ENCODE data around the gene BIN1. TPM values are rescaled to one million over a fixed set of nuclear protein-coding genes. Genes with fewer than 3 reads are reported as not detected.
"Not testable (repeated sequence)": the region's sequence is repeated elsewhere in the genome, so short reads cannot be mapped to it uniquely, and the experiment has no call there.

The BIN1 gene
- polyA plus RNA-seq, 1 donor: 988 TPM

- DNase-seq (ENCODE audit: low read depth): no peak
Observed at GRCh38 chr2:127047716-127048617, 59.0 kb downstream of the BIN1 start.

DNA sequence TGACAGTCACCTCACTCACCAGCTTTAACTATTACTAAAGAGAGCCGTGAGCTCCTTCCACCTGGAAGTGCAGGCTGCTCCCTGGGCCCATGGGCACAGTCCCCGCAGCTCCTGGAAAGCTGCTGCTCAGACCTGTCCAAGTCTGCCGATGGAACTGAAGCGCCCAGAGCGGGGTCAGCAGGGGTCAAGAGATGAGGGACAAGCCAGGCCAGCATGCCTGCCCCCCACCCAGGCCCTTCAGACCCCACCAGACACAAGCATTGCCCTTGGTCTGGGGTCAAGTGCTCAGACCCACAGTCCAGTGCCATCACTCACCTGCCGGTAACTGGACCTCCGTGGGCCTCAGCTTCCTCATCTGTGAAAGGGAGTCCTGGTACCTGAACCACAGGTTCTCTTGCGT lies 59.9 kb downstream of the BIN1 start:
- DNase-seq (ENCODE audit: low read depth): no peak

DNA sequence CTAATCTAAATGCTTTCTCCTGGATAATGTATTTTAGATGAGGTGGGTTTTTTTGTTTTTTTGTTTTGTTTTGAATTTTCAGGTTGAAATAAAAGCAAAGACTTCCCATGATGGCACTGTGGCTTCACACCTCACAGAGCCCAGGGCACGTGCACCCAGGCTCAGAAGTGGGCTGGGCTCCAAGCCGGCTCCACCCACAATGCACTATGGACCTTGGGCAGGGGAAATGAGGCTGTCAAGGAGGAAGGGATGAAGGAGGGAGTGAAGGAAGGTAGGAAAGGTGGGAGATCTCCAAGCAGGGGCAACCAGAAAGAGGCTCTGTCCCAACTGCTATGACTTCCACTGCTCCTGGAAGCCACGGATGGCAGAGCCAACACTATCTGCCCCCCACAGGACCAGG lies 60.4 kb downstream of the BIN1 start:
- DNase-seq (ENCODE audit: low read depth): no peak

GRCh38 chr2:127045792-127046501 lies 61.0 kb downstream of the BIN1 start:
- DNase-seq (ENCODE audit: low read depth): no peak

GRCh38 chr2:127044977-127045661 lies 61.8 kb downstream of the BIN1 start:
- DNase-seq (ENCODE audit: low read depth): no peak

GRCh38 chr2:127044165-127044718 lies 62.7 kb downstream of the BIN1 start:
- DNase-seq (ENCODE audit: low read depth): no peak

GRCh38 chr2:127043367-127044164 lies 63.4 kb downstream of the BIN1 start:
- no peak for DNase-seq (ENCODE audit: low read depth)

GRCh38 chr2:127041259-127041970 lies 65.5 kb downstream of the BIN1 start:
- no peak for DNase-seq (ENCODE audit: low read depth)

DNA sequence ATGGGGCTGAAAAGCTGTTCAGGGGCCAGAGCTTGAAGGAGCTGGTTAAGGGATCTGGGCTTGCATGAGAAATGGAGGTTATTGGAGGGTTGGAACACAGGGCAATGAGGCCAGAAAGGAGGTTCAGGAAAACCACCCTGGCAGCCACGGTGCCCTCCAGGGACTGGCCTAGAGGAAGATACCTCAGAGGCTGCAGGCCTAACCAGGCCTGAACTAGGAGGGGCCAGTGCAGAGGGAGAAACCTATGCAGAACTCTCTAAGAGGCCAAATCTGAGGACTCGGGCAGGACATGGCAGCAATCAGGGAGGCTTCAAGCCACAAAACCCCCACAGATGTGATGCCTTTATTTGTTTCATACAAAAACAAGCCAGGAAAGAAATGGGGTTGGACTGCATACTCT lies 66.8 kb downstream of the BIN1 start:
- DNase-seq (ENCODE audit: low read depth): no peak

DNA sequence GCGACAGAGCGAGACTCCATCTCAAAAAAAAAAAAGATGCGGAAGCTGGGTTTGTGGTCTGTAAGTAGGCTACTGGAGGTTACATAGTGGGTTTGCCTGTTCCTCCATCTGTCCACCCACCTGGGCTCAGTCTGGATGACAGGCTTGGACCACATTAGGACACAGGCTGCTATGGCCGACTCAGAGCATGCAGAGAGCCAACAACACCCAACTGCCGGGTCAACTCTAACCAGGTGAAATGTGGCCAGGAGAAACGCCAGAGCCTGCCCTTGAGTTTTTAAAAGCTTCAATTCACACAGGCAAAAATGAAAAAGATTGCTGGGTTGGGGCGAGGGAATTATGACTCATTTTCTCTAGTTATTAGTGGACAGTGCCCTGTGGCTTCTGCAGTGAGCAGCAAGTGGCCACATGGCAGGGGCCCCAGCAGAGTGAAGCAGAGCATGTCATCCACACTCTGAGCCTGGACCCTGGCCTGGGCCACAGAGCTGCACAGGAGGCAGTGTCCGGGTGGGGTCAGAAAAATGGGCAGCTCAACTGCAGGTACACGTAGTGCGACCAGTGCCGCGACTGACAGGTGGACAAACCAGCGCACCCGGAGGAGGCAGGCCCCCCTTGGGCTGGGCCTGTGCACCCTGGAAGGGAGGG lies 67.4 kb downstream of the BIN1 start:
- no peak for DNase-seq (ENCODE audit: low read depth)

GRCh38 chr2:127037476-127037875 lies 69.5 kb downstream of the BIN1 start:
- no peak for DNase-seq (ENCODE audit: low read depth)

DNA sequence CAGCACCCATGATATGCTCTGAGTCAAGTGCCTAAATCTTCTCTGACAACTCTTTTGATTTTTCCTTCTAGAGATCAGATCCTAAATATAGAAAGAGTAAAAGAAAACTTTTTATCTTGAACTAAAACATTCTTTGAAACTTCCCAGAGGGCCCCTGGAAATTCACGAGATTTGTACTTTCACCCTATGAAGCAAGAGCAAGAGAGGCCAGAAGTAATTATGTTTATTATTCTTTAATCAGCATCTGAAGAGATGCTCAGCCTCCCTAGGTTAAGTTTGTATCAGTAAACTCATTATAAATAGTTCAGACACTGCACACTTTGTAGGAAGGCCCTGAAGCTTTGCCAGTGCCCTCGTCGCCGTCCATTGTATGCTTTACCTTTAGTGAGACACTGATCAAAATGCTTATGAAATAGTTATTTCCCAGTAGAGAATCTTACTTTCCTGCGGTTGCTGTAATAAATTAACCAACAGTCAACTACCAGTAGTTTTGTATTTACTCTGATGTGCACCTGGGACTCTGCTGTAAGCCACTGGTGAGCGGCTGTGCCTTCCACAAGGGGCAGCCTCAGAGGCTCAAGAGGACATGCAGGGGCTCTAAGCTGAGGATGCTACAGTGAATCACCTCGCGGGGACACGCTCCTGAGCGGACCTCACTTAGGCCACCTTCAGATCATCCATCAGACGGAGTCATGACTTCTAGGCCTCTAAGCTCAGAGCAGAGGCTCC lies 71.9 kb downstream of the BIN1 start:
- no peak for DNase-seq (ENCODE audit: low read depth)

DNA sequence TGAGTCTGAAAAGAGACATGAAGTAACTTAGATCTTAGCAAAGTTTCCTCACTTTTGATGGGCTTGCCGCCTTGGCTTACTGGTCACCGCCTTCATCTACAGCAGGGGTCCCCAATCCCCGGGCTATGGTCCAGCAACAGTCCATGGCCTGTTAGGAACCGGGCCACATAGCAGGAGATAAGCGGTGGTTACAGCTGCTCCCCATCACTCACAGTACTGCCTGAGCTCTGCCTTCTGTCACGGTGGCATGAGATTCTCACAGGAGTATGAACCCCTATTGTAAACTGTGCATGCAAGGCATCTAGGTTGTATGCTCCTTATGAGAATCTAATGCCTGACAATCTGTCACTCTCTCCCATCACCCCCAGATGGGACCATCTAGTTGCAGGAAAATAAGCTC lies 72.9 kb downstream of the BIN1 start:
- no peak for DNase-seq (ENCODE audit: low read depth)

- DNase-seq (ENCODE audit: low read depth): no peak
Observed at GRCh38 chr2:127032621-127033020, 74.3 kb downstream of the BIN1 start.

- DNase-seq (ENCODE audit: low read depth): no peak
Observed at GRCh38 chr2:127029350-127030051, 77.5 kb downstream of the BIN1 start.

- not testable (repeated sequence) for DNase-seq (ENCODE audit: low read depth)
Observed at GRCh38 chr2:127028745-127029144, 78.2 kb downstream of the BIN1 start.

DNA sequence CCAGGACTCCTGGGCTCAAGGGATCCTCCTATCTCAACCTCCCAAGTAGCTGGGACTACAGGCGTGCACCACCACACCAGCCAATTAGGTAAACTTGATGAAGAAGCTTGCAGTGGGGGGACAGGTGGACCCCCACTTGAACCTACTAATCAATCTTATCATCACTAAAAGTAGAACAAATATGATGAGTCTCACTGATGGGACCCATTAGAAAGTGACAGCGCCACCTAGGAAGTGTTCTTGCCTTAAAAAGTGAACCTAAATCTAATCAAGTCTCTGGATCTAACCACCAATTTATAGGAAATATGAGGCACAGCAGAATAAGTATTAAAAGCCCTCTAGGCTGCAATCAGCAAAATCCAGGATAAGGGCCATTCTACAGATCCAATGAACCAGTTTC lies 79.2 kb downstream of the BIN1 start:
- DNase-seq (ENCODE audit: low read depth): no peak

GRCh38 chr2:127025359-127026166 lies 81.4 kb downstream of the BIN1 start:
- DNase-seq (ENCODE audit: low read depth): peak; percentile 36

All from forelimb muscle (tissue), 1 donor.